Stimulated activated CD8-positive, alpha-beta memory T cell treated with anti-CD3 and anti-CD28 coated beads, Interleukin-7, amount 100 ng/mL, for 24 hours (primary cell): ENCODE results near the gene MIOX.

Experiments used
- DNase-seq: peaks from one replicate; pipeline ENCODE4 v3.0.0-alpha.2; 2020; ENCODE audit warnings: low read depth

The MIOX gene

DNA sequence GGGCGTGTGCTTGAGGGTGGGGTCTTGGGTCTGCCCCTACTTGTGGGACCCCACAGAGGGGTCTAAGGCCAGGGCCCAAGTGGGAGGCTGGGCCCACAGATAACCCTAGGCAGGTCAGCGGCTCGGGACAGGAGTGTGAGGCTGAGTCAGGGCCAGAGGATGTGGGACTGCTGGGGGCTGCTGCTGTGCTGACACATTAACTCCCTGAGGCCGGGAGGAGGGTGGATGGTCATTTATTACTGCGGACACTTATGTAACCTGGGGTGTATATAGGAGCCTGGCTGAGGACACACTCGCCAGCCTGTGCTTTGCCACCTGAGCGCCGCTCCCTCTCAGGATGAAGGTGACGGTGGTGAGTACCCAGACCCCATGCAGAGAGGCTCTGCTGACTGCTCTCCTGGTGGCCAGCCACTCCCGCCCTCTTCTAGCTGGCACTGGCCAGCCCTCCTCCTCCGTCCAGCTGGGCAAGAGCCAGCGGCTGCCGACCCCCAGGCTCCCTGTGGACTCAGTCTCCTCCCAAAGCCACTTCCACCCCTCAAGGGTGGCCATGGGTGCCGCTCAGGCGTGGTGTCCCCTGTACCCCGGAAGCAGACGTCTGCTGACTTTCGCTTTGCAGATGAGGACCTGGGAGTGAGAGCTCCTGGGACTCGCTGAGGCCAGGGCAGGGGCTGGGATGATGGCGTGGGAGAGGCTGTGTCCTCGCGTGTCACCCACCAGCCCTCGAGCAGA is at the start of gene MIOX:
TSS of gene MIOX (plus strand) at position 299 of the 729 bp plus-strand sequence. CDS start at position 338, 39 bp downstream.
- DNase-seq: no peak

DNA sequence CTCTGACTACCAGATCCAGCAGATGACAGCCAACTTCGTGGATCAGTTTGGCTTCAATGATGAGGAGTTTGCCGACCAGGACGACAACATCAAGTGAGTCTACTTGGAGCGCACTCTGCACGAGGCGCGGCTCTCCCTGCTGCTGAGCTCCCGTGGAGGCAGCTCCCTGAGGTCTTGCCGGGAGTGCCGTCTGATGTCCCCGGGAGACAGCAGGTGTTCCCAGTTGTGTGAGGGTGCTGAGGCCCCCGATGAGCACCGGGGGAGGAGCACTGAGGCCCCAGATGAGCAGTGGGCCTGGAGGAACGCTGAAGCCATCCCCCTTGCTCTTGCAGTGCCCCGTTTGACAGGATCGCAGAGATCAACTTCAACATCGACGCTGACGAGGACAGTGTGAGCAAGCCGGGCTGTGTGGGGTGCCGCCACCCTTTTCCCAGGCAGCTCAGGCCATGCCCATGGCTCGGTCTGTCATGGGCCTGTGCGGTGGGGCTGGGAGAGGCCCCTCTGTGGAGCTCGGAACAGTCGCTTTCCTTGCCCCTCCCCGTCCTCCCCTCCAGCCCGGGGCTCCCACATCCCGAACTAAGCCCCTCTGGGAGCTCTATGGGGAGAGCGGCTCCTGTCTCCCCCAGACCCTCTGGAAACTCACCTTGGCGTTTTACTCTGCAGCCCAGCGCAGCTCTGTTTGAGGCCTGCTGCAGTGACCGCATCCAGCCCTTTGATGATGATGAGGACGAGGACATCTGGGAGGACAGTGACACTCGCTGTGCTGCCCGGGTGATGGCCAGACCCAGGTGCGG is 49.0 kb upstream of the MIOX start:
- DNase-seq: no peak

DNA sequence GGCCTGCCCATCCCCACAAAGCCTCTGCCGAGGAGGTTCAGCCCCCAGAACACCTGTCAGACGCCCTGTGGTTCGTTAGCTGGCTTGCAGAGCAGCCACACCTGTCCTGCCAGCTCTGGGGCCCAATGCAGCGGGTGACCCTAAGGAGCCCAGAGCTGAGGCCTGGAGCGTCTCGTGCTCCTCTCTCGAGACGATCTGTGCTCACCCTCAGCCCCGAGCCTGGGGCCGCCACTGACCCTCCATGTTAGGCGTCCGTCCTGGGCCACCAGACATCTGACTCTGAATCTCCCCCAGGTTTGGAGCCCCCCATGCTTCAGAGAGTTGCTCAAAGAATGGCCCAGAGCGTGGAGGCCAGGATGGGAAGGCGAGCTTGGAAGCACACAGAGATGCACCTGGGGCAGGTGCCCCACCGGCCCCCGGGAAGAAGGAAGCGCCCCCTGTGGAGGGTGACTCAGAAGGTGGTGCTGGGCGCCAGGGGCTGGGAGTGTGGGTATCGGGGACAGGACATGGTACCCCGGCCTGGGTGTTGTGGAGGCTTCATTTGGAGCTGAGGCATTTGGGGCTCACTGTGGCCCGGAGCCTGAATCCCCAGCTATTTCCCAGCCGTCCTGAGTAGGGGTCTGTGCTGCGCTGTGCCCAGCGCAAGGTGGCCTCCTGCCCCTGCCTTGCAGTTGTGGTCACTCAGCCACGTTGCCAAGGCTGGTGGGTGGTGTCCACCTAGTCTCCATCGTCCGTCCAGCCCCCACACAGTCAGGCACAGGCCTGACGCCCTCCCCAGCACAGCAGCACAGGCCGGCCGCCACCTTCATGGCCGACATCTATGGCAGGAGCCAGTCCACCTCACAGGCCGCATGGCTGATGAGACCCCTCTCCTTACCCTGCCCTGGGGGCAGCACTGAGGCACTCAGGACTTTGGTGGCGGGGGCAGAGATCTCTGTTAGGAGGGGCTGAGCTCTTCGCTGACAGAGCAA is 48.1 kb upstream of the MIOX start:
- no peak for DNase-seq

DNA sequence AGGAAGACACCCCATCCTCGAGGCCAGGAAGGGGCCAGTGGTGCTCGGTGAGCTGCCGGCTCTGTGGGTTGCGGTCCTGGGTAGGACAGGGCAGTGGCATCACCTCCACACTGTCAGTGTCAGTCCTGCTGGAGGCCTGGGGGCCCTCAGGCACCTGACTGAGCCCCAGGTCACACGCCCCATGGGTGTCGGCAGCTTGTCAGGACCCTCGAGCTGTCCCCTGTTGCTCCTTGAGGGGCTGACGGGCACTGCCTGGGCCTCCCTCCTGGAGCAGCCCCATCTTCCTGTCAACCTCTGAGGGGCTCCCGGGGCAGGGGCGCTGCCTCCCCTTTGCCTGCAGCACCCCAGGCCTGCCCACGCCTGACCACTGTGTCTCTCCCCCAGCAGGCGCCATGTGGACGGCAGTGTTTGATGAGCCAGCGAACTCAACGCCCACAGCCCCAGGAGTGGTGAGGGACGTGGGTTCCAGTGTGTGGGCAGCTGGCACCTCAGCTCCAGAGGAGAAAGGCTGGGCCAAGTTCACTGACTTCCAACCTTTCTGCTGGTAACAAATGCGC is 47.3 kb upstream of the MIOX start:
- no peak for DNase-seq

DNA sequence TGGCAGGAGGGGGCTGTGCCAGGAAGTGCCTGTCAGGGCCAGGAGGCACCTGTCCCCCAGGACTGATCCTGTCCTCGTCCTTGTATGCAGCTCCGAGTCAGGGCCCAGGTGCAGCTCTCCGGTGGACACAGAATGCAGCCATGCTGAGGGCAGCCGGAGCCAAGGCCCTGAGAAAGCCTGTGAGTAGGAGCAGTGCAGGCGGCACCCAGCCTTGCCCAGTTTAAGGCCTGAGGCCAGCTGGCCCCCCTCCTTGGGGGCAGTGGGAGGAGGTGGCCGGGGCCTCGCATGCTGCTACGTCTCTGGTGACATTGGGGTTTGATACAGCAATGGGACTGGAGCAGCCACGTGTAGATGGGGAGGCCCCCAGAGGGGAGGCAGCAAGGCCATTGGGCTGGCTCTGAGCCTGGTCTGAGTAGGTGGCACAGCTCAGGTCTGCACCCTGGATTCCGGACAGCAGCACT is 46.8 kb upstream of the MIOX start:
- DNase-seq: no peak

DNA sequence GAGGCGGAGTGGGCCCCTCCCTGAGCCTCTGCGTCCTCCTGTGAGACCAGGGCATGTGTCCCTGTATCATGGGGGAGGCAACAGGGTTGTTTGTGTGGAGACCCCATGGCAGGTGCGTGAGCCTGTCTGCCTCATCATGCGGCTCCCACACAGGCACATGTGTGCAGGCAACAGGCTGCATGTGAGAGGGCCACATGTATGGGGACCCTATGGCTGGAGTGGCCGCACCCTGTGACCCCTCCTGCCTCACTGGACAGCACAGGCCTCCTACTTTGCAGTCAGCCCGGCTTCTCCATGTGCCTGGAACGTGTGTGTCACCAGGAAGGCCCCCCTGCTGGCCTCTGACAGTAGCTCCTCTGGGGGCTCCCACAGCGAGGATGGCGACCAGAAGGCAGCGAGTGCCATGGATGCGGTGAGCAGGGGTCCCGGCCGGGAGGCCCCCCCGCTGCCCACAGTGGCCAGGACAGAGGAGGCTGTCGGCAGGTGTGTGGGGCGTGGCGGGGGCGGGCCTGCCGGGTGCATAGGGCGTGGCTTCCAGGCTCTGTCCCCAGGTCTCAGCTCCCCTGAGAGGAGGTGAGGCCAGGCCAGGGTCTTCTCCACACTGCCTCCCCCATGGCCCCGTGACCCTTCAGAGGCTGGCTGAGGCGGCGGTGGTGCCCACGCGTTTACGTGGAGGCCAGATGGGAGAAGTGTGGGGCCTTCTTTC is 46.0 kb upstream of the MIOX start:
- no peak for DNase-seq

DNA sequence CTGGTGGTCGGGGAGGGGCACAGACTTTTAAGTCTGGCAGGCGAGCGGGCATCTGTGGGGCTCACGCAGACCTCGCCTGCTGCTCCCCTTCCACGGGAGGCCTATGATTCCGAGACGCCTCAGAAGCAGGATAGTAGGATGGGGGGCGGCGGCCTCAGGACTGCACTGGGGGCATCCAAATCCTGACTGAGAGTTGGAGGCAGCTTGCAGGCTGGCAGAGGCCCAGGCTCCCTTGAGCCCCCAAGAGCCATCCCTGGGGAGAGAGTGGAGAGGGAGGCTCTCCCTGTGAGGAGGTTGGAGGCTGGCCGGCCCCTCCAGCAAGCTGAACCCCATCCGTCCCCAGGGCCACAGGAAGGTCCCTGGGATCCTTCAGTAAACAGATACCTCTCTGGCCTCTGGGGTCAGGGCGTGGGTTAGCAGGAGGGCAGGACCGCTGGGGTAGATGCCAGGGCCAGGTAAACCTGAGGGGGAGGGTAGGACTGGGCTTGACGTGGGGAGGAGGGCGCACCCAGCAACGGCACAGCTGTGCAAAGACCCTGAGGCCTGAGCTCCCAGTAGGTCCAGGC is 45.1 kb upstream of the MIOX start:
- DNase-seq: no peak

DNA sequence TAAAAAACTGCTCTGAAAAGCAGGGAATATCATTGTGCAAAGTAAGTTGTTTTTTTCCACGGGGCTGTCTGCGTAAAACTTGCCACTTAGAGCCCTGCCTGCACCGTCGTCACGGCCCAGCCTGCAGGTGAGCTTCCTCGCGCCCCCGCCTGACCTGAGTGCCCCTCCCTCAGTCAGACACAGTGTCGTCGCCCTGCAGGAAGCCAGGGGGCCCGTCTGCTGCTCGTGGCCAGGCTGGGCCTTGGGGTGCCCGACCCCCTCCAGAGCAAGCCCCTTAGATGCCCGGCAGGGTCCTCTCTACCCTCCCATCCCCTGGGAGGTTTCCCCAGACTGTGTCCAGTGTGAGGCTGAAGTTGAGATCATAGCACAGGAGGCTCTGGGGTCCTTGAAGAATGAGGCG is 43.5 kb upstream of the MIOX start:
- no peak for DNase-seq

DNA sequence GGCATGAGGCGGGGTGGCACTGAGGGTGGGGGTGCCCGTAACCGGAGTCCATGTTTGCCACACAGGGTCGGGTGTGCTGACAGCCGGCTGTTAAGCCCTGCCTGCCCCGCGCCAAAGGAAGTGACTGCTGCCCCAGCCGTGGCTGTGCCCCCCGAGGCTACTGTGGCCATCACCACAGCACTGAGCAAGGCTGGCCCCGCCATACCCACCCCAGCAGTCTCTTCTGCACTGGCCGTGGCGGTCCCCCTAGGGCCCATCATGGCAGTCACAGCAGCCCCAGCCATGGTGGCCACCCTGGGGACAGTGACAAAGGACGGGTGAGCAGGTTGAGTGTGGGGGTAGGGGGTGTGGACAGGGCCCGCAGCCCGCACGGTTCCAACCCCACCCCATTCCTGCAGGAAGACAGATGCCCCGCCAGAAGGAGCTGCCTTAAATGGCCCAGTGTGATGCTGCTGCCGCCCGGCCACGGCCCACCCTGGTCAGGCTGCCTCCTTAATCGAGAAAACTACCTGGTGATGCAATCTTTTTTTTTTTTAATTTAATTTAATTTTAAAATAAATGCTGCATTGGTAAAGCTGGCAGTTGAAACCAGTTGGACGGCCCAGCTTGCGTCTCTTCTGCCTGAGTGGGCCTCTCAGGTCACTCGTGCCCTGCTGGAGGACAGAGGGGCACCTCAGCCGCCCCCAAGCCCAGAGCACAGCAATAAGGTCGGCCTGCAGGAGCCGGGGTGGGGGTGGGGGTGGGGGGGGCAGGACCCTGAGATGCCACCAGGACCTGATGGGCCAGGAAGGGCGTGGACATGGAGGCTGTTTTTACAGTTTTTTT is 42.6 kb upstream of the MIOX start:
- DNase-seq: no peak

DNA sequence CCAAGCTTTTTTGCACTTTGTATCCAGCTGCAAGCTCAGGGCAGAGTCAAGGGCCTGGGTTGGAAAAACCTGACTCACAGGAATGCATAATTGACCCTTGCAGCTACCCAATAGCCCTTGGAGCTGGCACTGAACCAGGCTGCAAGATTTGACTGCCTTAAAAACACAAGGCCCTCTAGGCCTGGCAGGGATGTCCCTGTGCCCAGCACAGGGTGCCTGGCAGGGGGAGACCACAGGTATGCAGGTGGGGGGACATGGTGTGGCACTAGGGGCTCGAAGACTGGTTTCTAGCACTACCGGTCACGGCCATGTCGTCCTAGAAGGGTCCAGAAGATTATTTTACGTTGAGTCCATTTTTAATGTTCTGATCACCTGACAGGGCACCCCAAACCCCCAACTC is 42.0 kb upstream of the MIOX start:
- no peak for DNase-seq

DNA sequence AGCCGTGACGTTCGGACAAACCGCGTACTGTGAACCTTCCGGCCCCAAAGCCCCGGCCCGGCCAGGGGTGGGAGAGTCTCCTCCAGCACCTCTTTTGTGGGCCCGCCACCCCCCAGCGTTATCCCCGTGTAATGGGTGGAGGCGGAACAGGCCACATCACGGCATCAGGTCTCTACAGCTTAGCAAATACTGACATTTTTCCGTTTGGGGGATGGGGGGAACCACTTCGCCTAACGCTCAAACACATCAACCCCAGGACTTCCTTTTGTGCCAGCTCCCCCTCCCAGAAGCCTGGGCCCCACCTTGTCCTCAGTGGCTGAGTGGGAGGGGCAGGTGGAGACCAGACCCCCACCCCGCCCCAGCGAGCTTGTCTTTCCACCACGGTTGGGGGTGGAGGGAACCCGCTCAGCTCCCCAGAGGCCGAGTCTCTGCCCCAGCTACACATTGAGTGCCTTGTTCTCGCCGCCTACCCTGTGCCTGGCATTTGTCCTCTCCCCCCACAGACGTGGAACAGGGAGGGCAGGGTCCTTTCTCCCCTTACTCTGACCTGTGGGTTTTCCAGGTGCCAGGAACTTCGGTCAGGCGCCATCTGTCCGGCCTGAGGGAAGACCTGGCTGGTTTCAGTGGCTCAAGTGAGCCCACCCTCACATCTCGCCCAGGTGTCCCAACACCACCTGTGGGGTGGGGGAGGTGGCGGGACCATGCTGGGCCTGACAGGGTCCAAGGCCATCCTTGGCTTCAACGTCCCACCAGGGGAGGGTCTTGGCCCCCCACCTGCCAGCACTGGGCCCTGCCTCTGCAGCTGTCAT is 41.4 kb upstream of the MIOX start:
- DNase-seq: no peak

DNA sequence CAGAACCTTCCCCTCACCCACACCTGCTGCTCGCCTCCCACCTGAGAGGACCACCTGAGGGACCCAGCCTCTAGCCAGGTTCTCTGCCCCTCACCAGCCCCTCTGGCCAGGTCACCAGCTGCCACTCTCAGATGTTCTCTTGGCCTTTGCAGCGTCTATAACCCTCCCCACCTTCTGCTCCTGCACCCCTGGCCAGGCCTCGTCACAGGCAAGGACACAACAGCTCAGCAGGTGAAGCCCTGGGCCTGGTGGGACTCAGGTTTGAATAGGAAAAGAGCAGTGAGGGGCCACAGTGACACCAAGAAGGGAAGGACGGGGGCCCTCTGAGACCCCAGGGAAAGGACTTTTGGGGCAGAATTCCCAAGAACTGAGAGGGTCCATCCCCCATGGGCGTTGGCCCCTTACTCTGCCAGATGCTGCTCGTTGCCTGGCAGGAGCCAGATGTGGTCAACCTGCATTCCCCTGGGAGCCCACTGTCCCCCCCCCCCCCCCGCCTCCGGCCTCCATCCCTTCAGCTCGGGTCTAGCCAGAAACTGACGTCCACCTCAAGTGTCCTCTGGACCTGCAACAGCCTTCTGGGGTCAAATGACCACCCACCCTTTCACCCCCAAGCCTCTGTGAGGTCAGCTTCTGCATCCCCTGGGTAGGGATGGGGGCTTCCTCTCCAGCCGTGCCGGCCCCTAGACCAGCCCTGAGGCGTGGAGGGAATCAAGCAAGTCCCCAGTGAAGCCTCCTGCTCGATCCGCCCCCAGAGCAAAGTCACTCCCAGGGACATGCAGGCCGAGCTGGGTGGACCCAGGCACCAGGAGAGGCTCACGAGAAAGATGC is 40.6 kb upstream of the MIOX start:
- no peak for DNase-seq

DNA sequence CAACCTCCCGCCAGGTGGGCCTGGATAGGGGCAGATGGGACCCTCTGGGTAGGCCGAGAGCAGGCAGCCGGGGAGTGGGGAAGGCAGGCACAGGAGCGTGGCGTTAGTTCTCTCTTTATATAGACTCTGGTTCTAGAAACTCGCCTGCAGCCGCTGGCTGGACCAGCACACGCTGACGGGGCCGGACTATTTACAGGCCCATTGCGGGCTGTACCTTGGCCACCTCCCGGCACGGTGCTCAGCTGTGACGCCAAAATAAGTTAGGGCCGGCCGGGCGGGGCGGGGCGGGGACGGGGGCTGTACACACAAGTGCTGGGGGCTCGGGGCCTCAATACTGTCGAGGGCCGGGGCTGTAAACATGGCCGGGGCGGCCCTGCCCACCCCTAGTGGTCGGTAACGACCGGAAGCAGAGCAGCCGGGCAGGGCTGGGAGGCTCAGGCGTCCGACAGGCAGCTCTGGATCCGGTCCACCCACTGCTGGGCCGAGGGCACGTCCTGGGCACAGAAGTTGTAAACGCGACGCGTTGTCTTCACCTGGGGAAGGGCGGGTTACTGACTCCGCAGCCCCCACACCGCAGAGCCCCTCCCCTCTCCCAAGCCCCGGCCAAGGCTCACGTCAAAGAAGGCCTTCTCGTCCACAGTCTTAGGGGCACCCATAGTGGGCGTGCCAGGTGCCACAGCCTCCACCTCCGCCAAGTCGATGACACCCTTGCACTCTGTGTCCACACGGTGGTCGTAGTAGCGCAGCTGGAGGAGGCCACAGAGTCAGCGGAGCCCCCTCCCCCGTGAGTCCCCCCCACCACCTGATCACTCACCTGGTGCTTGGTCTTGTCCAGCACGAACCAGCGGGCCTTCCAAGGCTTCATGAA is 39.7 kb upstream of the MIOX start:
- DNase-seq: no peak

DNA sequence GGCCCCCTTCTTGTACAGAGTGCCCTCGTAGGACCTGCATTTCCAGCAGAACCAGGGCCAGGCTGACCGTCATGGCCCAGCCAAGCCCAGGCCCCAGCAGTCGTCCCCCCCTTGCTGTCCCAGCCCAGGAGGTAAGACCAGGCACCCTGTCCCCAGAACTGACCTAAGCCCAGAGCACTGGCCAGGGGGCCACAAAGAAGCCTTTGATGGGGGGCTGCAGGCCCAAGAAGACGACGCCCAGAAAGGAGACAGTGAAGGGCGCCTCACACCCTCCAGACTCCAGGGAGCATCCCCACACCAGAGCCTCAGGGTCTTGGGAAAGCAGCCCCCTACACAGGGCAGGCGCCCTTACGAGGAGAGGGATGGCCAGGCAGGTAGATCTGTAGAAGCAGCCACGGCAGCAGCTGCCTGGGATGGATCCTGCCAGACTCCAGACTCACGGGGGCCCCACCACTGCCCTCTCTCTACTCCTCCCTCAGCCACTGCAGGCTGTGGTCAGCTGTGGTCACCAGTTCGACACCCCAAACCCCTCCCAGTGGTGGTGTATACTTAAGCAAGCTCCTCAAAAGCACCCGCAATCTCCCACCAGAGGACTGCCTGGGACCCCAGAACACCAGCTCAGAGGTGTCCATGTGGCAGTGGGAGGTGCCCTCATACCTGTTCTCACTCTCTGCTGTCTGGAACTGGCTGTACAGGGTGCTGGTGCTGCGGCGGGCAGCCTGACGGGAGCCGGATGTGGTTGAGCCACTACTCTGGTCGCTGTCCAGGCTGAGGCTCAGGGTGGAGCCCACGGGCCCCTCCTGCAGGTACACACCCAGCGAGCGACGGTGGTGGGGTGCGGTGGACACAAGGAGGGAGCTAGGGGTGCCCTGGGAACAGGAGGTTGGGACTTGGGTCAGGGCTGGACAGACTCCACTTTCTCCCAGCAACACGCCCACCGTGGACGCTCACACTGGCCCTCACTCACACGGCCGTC is 38.8 kb upstream of the MIOX start:
- DNase-seq: no peak

DNA sequence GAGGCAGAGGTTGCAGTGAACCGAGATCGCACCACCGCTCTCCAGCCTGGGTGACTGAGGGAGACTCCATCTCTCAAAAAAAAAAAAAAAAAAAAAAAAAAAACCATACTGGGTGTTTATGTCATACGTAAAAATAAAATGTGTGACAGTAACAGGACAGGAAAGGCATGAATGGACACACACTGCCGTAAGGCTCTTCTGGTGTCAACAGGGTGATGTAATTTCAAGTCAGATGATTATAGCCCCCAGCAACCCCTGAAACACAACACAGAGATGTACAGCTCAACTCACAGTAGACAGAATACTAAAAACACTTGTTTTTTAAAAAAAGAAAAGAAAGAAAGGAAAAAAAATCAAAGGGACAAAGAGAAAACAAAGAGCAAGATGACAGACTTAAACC is 34.0 kb upstream of the MIOX start:
- no peak for DNase-seq

DNA sequence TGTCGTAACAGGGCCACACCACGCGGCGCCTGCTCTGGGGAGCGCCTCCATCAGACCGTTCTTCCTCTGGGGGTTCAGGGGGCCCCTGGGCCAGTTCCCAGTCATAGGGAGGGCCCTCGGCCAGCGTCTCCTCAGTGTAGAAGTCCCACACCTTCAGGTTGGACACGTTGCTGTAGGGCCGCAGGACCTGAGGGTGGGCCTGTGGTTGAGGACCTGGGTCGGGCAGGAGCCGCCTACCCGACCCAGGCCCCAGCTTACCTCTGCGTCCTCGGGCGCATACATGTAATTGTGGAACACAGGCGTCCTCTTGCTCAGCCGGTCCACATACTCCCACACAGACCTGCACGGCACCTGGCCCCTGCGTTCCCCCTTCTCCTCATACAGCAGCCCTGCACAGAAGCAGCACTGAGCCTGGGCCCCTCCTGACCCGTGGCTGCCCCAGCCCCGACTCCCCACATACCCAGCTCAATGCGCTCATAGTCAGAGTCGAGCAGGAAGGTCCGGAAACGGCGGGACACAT is 32.0 kb upstream of the MIOX start:
- no peak for DNase-seq
